ENCODE data around the gene ERO1A. TPM values are rescaled to one million over a fixed set of nuclear protein-coding genes. Genes with fewer than 3 reads are reported as not detected.

ERO1A gene
- total and polyA plus RNA-seq, 2 donors (not counting 1 experiment from before 2014, with no cell fraction given) = 12.2 to 29.7 TPM

GRCh38 chr14:52619687-52620086 lies 75.7 kb downstream of the ERO1A start:
- H3K27me3 ChIP-seq (replicated peaks in 1 of 4; ENCODE audit: control extremely low read depth in 1 of 4, control insufficient read depth in 3 of 4, insufficient read depth in 4 of 4, low read length in 3 of 4) = no peaks in the 10 kb centered on the region
- no peak for ATAC-seq (ENCODE audit: low read depth)
- H3K9me3 ChIP-seq (ENCODE audit: control extremely low read depth in 1 of 3, control insufficient read depth in 2 of 3, insufficient read depth in 1 of 3, low read length in 2 of 3) = no peaks in the 10 kb centered on the region
- H2AFZ ChIP-seq (ENCODE audit: insufficient read depth, low read depth, low read length, poor library complexity, severe bottlenecking) = no peak overlapping the region
- Mint-ChIP-seq H3K27ac (no peak overlapping the region), H3K4me3 (no peak overlapping the region), H3K9me3 (ENCODE audit: insufficient read depth) (no peaks in the 10 kb centered on the region), H3K4me1 (no peaks in the 10 kb centered on the region), H3K27me3 (no peaks in the 10 kb centered on the region)
- no peak overlapping the region for H3K4me2 ChIP-seq (replicated peaks; ENCODE audit: low read depth, low read length, poor library complexity, severe bottlenecking)
- no peak for DNase-seq
- no peaks in the 10 kb centered on the region for H4K20me1 ChIP-seq (ENCODE audit: control insufficient read depth, insufficient read depth, low read length, poor library complexity, severe bottlenecking)
- H3K4me3 ChIP-seq (ENCODE audit: control extremely low read depth in 1 of 5, extremely low read depth in 1 of 5, insufficient read depth in 1 of 5, low read depth in 2 of 5, low read length in 4 of 5) = no peak overlapping the region
- H3K4me1 ChIP-seq (ENCODE audit: control insufficient read depth in 2 of 2, insufficient read depth in 2 of 2, low read length in 2 of 2) = no peaks in the 10 kb centered on the region
- ChIA-PET CTCF (no interaction called here), POLR2A (no interaction called here)
- H3K79me2 ChIP-seq (ENCODE audit: control insufficient read depth, insufficient read depth, low read length) = no peaks in the 10 kb centered on the region
- intact Hi-C loops (cut with micrococcal nuclease) = no loop called here
- TF ChIP-seq CTCF (IDR thresholded peaks at IDR 0.05) (no peak), EZH2 (IDR thresholded peaks at IDR 0.05; ENCODE audit: borderline replicate concordance, insufficient read depth, low read depth, low read length, poor library complexity, severe bottlenecking) (no peak)
- H3K27ac ChIP-seq (ENCODE audit: low read length in 2 of 2) = no peak overlapping the region
- H3K36me3 ChIP-seq (replicated peaks in 1 of 2; ENCODE audit: control extremely low read depth in 1 of 2, control insufficient read depth in 1 of 2, extremely low read depth in 1 of 2, insufficient read depth in 2 of 2, low read length in 1 of 2) = no peaks in the 10 kb centered on the region
- no CpG with 5 or more reads among the region's 1 CpG for WGBS (ENCODE audit: insufficient coverage)
- H3K9ac ChIP-seq (ENCODE audit: low read length) = no peak overlapping the region

GRCh38 chr14:52618602-52619001 lies 76.8 kb downstream of the ERO1A start:
- Histone ChIP-seq H2AFZ (ENCODE audit: insufficient read depth, low read depth, low read length, poor library complexity, severe bottlenecking) (no peak overlapping the region), H3K36me3 (replicated peaks in 1 of 2; ENCODE audit: control extremely low read depth in 1 of 2, control insufficient read depth in 1 of 2, extremely low read depth in 1 of 2, insufficient read depth in 2 of 2, low read length in 1 of 2) (no peaks in the 10 kb centered on the region), H3K4me1 (ENCODE audit: control insufficient read depth in 2 of 2, insufficient read depth in 2 of 2, low read length in 2 of 2) (no peaks in the 10 kb centered on the region), H3K4me2 (replicated peaks; ENCODE audit: low read depth, low read length, poor library complexity, severe bottlenecking) (no peak overlapping the region), H3K27me3 (replicated peaks in 1 of 4; ENCODE audit: control extremely low read depth in 1 of 4, control insufficient read depth in 3 of 4, insufficient read depth in 4 of 4, low read length in 3 of 4) (no peaks in the 10 kb centered on the region), H3K9me3 (ENCODE audit: control extremely low read depth in 1 of 3, control insufficient read depth in 2 of 3, insufficient read depth in 1 of 3, low read length in 2 of 3) (no peaks in the 10 kb centered on the region), H3K79me2 (ENCODE audit: control insufficient read depth, insufficient read depth, low read length) (no peaks in the 10 kb centered on the region), H3K9ac (ENCODE audit: low read length) (no peak overlapping the region), H3K4me3 (ENCODE audit: control extremely low read depth in 1 of 5, extremely low read depth in 1 of 5, insufficient read depth in 1 of 5, low read depth in 2 of 5, low read length in 4 of 5) (no peak overlapping the region), H4K20me1 (ENCODE audit: control insufficient read depth, insufficient read depth, low read length, poor library complexity, severe bottlenecking) (no peaks in the 10 kb centered on the region), H3K27ac (ENCODE audit: low read length in 2 of 2) (no peak overlapping the region)
- Mint-ChIP-seq H3K4me3 (no peak overlapping the region), H3K4me1 (no peaks in the 10 kb centered on the region), H3K27ac (no peak overlapping the region), H3K9me3 (ENCODE audit: insufficient read depth) (no peaks in the 10 kb centered on the region), H3K27me3 (no peaks in the 10 kb centered on the region)
- POLR2A ChIA-PET = no interaction called here
- DNase-seq = no peak
- 83% methylated on average over 1 of the region's 3 CpGs for WGBS (ENCODE audit: insufficient coverage)
- no peak for ATAC-seq (ENCODE audit: low read depth)
- CTCF ChIA-PET = no interaction called here
- intact Hi-C loops (cut with micrococcal nuclease) = no loop called here
- no peak for TF ChIP-seq CTCF (IDR thresholded peaks at IDR 0.05)
- TF ChIP-seq EZH2 (IDR thresholded peaks at IDR 0.05; ENCODE audit: borderline replicate concordance, insufficient read depth, low read depth, low read length, poor library complexity, severe bottlenecking) = no peak

All from B cell (primary cell).